Retinal pigment epithelial cell (primary cell): Measurements from ENCODE around the gene POLR3G.

ENCODE experiments used
- DNase-seq: peaks from one replicate; pipeline ENCODE4 v3.0.0-alpha.2; 2010; ENCODE audit warnings: low read depth
- H3K4me3 ChIP-seq: 2 replicates; pipeline ENCODE4 v1.5.1; 2011; ENCODE audit warnings: mild to moderate bottlenecking, low read length, control low read depth, moderate library complexity
- TF ChIP-seq, protein P1 (sequence below): conservative IDR thresholded peaks from 2 replicates; pipeline ENCODE4 v1.5.1; 2011; ENCODE audit warnings: low read depth, low read length, control low read depth, inconsistent platforms

Gene POLR3G

GRCh38 chr5:90495146-90495545, 20.5 kb downstream of the POLR3G start:
- TF ChIP-seq, protein P1, sequence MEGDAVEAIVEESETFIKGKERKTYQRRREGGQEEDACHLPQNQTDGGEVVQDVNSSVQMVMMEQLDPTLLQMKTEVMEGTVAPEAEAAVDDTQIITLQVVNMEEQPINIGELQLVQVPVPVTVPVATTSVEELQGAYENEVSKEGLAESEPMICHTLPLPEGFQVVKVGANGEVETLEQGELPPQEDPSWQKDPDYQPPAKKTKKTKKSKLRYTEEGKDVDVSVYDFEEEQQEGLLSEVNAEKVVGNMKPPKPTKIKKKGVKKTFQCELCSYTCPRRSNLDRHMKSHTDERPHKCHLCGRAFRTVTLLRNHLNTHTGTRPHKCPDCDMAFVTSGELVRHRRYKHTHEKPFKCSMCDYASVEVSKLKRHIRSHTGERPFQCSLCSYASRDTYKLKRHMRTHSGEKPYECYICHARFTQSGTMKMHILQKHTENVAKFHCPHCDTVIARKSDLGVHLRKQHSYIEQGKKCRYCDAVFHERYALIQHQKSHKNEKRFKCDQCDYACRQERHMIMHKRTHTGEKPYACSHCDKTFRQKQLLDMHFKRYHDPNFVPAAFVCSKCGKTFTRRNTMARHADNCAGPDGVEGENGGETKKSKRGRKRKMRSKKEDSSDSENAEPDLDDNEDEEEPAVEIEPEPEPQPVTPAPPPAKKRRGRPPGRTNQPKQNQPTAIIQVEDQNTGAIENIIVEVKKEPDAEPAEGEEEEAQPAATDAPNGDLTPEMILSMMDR, result no peak
- no peak for DNase-seq
- H3K4me3 ChIP-seq, result no peak overlapping the region

DNA sequence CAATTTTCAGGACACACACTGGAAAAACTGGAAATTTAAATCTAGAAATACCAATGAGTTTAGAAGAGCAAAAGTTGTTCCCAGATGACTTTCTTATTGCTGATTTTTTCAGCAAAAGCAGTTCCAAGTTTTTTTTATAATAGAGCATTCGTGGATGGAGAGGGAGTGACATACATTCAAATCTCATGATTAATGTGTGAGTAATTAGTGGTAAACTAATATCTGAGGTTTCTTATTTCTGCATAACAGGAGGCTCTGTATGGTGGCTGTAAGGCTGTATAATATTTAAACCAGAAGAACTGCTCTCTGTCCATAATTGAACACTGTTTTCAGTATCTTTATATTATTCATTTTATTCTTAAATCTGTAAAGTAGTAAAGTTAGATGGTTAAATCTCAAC, 28.9 kb downstream of the POLR3G start:
- H3K4me3 ChIP-seq, result no peak overlapping the region
- TF ChIP-seq, protein P1, result no peak
- no peak for DNase-seq

DNA sequence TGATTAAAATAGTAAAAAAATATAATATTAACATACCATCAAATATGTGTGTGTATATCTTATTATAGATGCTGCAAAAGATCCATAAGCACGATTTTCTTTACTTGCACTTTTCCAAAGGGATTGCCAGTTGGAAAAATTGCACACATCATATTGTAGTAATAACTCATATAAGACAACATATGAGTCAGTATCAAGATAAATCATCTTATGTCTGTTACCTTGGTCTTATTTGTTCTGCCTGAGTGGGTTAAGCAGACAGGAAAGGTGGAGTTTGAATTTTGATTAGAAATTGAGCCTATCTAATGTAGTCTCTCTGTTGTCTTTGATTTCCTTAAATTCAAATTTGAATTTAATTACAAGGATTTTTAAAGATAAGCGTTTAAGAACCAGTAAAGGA, 30.1 kb downstream of the POLR3G start:
- no peak overlapping the region for H3K4me3 ChIP-seq
- TF ChIP-seq, protein P1, result no peak
- DNase-seq, result no peak

DNA sequence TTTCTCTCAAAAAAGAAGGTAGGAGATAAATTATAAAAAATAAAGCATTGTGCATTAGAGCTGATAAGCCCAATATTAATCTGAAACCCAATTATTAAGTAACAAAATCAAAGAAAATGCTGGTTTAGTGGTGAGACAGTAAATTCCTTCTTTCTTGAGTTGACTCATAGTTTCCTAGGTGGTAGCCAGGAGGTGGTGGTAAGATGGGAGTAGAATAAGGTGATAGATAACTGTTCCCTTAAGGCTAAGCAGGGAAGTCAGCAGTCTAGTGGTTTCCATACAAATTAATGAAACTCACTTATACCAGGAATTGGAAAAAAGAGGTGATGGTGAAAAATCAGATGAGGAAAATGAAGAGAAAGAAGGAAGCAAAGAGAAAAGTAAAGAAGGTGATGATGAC, 31.6 kb downstream of the POLR3G start:
- H3K4me3 ChIP-seq, result no peak overlapping the region
- TF ChIP-seq, protein P1, result no peak
- no peak for DNase-seq

- H3K4me3 ChIP-seq, result no peak overlapping the region
- TF ChIP-seq, protein P1, result no peak
- no peak for DNase-seq
Measured at GRCh38 chr5:90510438-90510837, 35.8 kb downstream of the POLR3G start.

GRCh38 chr5:90514520-90514919, 39.9 kb downstream of the POLR3G start:
- no peak for DNase-seq
- no peak overlapping the region for H3K4me3 ChIP-seq
- TF ChIP-seq, protein P1, result no peak

- H3K4me3 ChIP-seq, result no peak overlapping the region
- DNase-seq, result no peak
- TF ChIP-seq, protein P1, result no peak
Measured at GRCh38 chr5:90518661-90519060, 44.0 kb downstream of the POLR3G start.
